NB4 (cell line): Measurements from ENCODE around the gene SCARB2.
A peak's percentile ranks its signal among the peaks of the same experiment; 100 is the strongest.

ENCODE experiments used
- DNase-seq: peaks from one replicate; pipeline ENCODE4 v3.0.0; 2010; ENCODE audit warnings: low read depth
- H3K4me3 ChIP-seq: one replicate; pipeline ENCODE4 v1.5.1; 2011; ENCODE audit warnings: mild to moderate bottlenecking, low read depth, low read length, moderate library complexity
- CTCF ChIP-seq: IDR thresholded peaks from one replicate; pipeline ENCODE4 v1.5.1; 2012; ENCODE audit warnings: low read depth, low read length
- MYC ChIP-seq: IDR thresholded peaks from 2 replicates; pipeline ENCODE4 v1.6.1; 2011; ENCODE audit warnings: low read depth, low read length
- POLR2A ChIP-seq: IDR thresholded peaks from 2 replicates; pipeline ENCODE4 v1.6.1; 2011; ENCODE audit warnings: mild to moderate bottlenecking; ENCODE audit not compliant: insufficient read length; ENCODE audit errors: extremely low read depth
- TF ChIP-seq, protein P1 (sequence below): IDR thresholded peaks from 2 replicates; pipeline ENCODE4 v1.6.1; 2011; ENCODE audit warnings: low read depth, low read length

Gene SCARB2

GRCh38 chr4:76188557-76188956 lies 25.1 kb downstream of the SCARB2 start:
- TF ChIP-seq MYC (no peak), POLR2A (no peak), CTCF (no peak)
- TF ChIP-seq, protein P1, sequence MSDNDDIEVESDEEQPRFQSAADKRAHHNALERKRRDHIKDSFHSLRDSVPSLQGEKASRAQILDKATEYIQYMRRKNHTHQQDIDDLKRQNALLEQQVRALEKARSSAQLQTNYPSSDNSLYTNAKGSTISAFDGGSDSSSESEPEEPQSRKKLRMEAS: no peak
- H3K4me3 ChIP-seq: no peak overlapping the region
- DNase-seq: no peak

- TF ChIP-seq CTCF: no peak
- TF ChIP-seq, protein P1: no peak
- TF ChIP-seq MYC: no peak
- no peak for TF ChIP-seq POLR2A
- no peak overlapping the region for H3K4me3 ChIP-seq
- DNase-seq: no peak
Observed at GRCh38 chr4:76188149-76188548, 25.5 kb downstream of the SCARB2 start.

DNA sequence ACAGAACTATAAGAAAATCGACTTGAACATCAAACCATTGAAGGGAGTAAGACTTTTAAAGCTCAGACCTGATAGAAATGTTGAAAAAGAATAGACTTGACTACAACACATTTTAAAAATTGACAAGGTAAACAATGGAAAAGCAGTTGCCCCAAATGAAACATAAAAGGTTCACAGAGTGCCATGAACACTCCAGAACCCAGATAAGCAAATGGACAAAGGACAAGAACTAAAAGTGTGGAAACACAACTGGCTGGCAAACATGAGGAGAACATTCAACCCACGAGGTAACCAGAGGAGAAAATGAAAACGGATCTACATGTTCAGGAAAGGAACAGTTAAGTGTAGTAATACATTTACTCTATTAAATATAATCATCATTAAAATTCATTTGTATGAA lies 26.5 kb downstream of the SCARB2 start:
- TF ChIP-seq CTCF: no peak
- no peak for TF ChIP-seq MYC
- TF ChIP-seq POLR2A: no peak
- TF ChIP-seq, protein P1: no peak
- no peak overlapping the region for H3K4me3 ChIP-seq
- no peak for DNase-seq

- H3K4me3 ChIP-seq: no peak overlapping the region
- TF ChIP-seq CTCF: no peak
- no peak for TF ChIP-seq POLR2A
- TF ChIP-seq, protein P1: no peak
- no peak for TF ChIP-seq MYC
- no peak for DNase-seq
Observed at GRCh38 chr4:76182463-76182862, 31.2 kb downstream of the SCARB2 start.

DNA sequence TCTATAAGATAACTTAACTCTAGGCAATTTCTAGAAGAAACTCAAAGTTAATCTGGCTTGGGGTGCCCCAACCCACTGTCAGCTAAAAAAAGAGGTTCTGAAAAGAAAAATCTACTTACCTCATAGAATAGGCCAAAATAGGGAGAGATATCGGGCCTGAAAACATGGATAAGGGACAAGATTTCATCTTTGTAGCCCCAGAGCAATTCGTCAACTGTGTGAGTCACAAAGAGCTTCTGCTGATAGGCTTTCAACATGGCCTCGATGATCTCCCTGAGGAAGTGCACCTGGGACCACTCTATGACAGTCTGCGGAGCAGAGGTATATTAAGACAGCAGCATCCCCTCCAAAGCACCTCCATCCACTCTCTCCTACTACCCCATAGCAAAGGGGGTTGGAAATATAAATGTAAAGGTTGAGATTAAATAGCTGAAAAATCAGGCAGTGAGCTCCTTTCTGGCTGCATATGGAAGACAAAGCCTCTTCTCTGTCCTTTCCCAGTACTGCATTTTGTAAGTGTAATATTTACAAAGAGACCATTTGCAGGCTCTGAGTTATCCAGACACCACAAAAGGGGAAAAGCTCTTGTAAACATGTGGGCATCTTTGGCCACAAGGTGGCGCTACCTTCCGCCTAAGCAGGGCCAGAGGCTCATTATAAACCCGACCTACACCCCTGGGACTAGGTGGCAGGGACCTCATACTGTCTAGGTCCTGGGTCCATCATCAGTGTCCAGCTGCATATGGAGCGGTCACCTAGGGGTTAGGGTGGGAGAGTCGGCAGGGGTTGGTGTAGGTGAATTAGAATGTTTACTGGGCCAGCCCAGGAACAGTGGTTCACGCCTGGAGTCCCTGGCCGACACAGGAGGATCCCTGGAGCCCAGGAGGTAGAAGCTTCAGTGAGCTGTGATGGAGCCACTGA lies 34.0 kb downstream of the SCARB2 start:
- TF ChIP-seq MYC (no peak), CTCF (peak; percentile 81), POLR2A (no peak)
- TF ChIP-seq, protein P1: no peak
- no peak overlapping the region for H3K4me3 ChIP-seq
- DNase-seq: peak; percentile 84

- TF ChIP-seq MYC: no peak
- no peak for DNase-seq
- no peak overlapping the region for H3K4me3 ChIP-seq
Observed at GRCh38 chr4:76178296-76178695, 35.3 kb downstream of the SCARB2 start.
